NCI-H2107 treated with DMSO at 0.1 percent for 48 hours (cell line): Measurements from ENCODE around the gene PNPLA5.
"Not testable (repeated sequence)": the region's sequence is repeated elsewhere in the genome, so short reads cannot be mapped to it uniquely, and the experiment has no call there.

Experiments used
- DNase-seq: peaks from one replicate; lab custom pipeline; 2025; ENCODE audit not compliant: unreplicated experiment; lab: John Stamatoyannopoulos, UW

PNPLA5 gene

GRCh38 chr22:43903033-43903432 is 11.2 kb upstream of the PNPLA5 start:
- DNase-seq, result not testable (repeated sequence)

GRCh38 chr22:43901976-43902643 is 10.3 kb upstream of the PNPLA5 start:
- DNase-seq, result no peak

GRCh38 chr22:43900206-43900605 is 8.4 kb upstream of the PNPLA5 start:
- no peak for DNase-seq

GRCh38 chr22:43897751-43898261 is 6.0 kb upstream of the PNPLA5 start:
- DNase-seq, result no peak

GRCh38 chr22:43895986-43896645 is 4.3 kb upstream of the PNPLA5 start:
- DNase-seq, result no peak

- no peak for DNase-seq
Measured at GRCh38 chr22:43894122-43894521, 2.3 kb upstream of the PNPLA5 start.

GRCh38 chr22:43893266-43893665 is 1.5 kb upstream of the PNPLA5 start:
- no peak for DNase-seq

GRCh38 chr22:43892183-43892894 is 526 bp upstream of the PNPLA5 start:
- DNase-seq, result no peak

- no peak for DNase-seq
Measured at GRCh38 chr22:43890901-43891331, 897 bp downstream of the PNPLA5 start.

GRCh38 chr22:43889860-43890253 is 2.0 kb downstream of the PNPLA5 start:
- no peak for DNase-seq

GRCh38 chr22:43889201-43889859 is 2.5 kb downstream of the PNPLA5 start:
- DNase-seq, result no peak

GRCh38 chr22:43888740-43889139 is 3.1 kb downstream of the PNPLA5 start:
- no peak for DNase-seq

GRCh38 chr22:43887391-43887790 is 4.4 kb downstream of the PNPLA5 start:
- no peak for DNase-seq

GRCh38 chr22:43886231-43886630 is 5.6 kb downstream of the PNPLA5 start:
- no peak for DNase-seq

- DNase-seq, result no peak
Measured at GRCh38 chr22:43885786-43886185, 6.0 kb downstream of the PNPLA5 start.

- no peak for DNase-seq
Measured at GRCh38 chr22:43885319-43885671, 6.5 kb downstream of the PNPLA5 start.

GRCh38 chr22:43884600-43885318 is 7.1 kb downstream of the PNPLA5 start:
- peak; percentile 20 for DNase-seq

- DNase-seq, result no peak
Measured at GRCh38 chr22:43883719-43884415, 7.9 kb downstream of the PNPLA5 start.

GRCh38 chr22:43883012-43883661 is 8.7 kb downstream of the PNPLA5 start:
- peak; percentile 58 for DNase-seq
